Gastrocnemius medialis (tissue), 4 donors: ENCODE data around the gene OPA3. TPM values are rescaled to one million over a fixed set of nuclear protein-coding genes. Genes with fewer than 3 reads are reported as not detected.

Source experiments
- ATAC-seq, 2 donors: fragments of 150-250 bp; one replicate each; pipeline ENCODE4 v1.9.1; 2016
- DNase-seq, 2 donors: peaks; one replicate each; pipeline ENCODE4 v3.0.0-alpha.2; 2019
- H3K27ac ChIP-seq, 4 donors: fragments of 200-600 bp; sonication (generic); 1 replicate in 1 of 4; 2 replicates in 3 of 4; pipeline ENCODE4 v1.5.1; 2016 to 2018; ENCODE audit warnings: mild to moderate bottlenecking in 2 of 4, moderate library complexity in 1 of 4
- H3K27me3 ChIP-seq, 3 donors: fragments of 200-600 bp; sonication (generic) in 2 of 3; 1 replicate in 1 of 3; 2 replicates in 2 of 3; pipeline versions ENCODE4 v1.5.1 to v1.6.0; 2016 to 2019; ENCODE audit warnings: mild to moderate bottlenecking in 1 of 3, moderate library complexity in 1 of 3
- H3K36me3 ChIP-seq, 2 donors: fragments of 200-600 bp; sonication (generic) in 1 of 2; one replicate each; pipeline ENCODE4 v1.5.1; 2017 to 2018
- H3K4me1 ChIP-seq, 2 donors: fragments of 200-600 bp; sonication (generic) in 1 of 2; one replicate each; pipeline ENCODE4 v1.5.1; 2016 to 2017; ENCODE audit warnings: mild to moderate bottlenecking in 2 of 2
- H3K4me3 ChIP-seq, 4 donors: fragments of 200-600 bp; sonication (generic) in 3 of 4; 1 replicate in 1 of 4; 2 replicates in 3 of 4; pipeline ENCODE4 v1.5.1; 2016 to 2019; ENCODE audit warnings: mild to moderate bottlenecking in 2 of 4
- H3K9me3 ChIP-seq, 3 donors: fragments of 200-600 bp; sonication (generic) in 2 of 3; 1 replicate in 1 of 3; 2 replicates in 2 of 3; pipeline ENCODE4 v1.5.1; 2016 to 2019
- CTCF ChIP-seq, 5 experiments: fragments of 450-650 bp in 3 of 5; fragments of 200-600 bp in 2 of 5; sonication (generic) in 2 of 5; IDR thresholded peaks in 4 of 5; conservative IDR thresholded peaks in 1 of 5; 1 replicate in 4 of 5; 2 replicates in 1 of 5; pipeline ENCODE4 v1.5.1; 2016 to 2019; ENCODE audit warnings: antibody characterized with exemption in 5 of 5, mild to moderate bottlenecking in 3 of 5, moderate library complexity in 3 of 5
- POLR2A ChIP-seq, 2 donors: fragments of 450-650 bp; IDR thresholded peaks; one replicate each; pipeline ENCODE4 v1.6.1; 2017; ENCODE audit warnings: antibody characterized with exemption in 2 of 2, mild to moderate bottlenecking in 2 of 2, moderate library complexity in 2 of 2
- in situ Hi-C, 4 donors: fragments of 200-750 bp; cut with MboI; loops; one replicate each; pipeline versions ENCODE4 v1.15.0 to v1.8.0; 2017; ENCODE audit warnings: low sequenced_read_pairs in 4 of 4
- intact Hi-C: fragments of 100-400 bp; cut with DNase I; formaldehyde crosslinking; loops from one replicate; pipeline ENCODE4 v1.15.1; 2023; ENCODE audit warnings: low total_unique reads
- total RNA-seq, 4 donors: library from RNA; depleted of rRNA; stranded (reverse); fragments of >200 nt; gene quantifications; one replicate each; pipeline versions ENCODE4 v1.1.0 to v1.2.3, GENCODE V29; 2016

Gene OPA3
- total RNA-seq, 4 donors from 2014 or later, result 14.8 to 32.5 (median 20.3) TPM

- DNase-seq, result no peak
- H3K27me3 ChIP-seq, result no peaks in the 10 kb centered on the region
- intact Hi-C loops, result no loop called here
- no peak overlapping the region for H3K27ac ChIP-seq
- no peaks in the 10 kb centered on the region for H3K9me3 ChIP-seq
- H3K4me1 ChIP-seq, result peaks cover 0 to 12% of the 10 kb centered on the region in 2 donors
- H3K4me3 ChIP-seq, result no peak overlapping the region
- in situ Hi-C loops, result no loop called here
- TF ChIP-seq POLR2A (IDR thresholded peaks at IDR 0.05) (no peak), CTCF (IDR thresholded peaks at IDR 0.05 in 4 of 5, conservative IDR thresholded peaks at IDR 0.05 in 1 of 5) (no peak)
- ATAC-seq, result no peak
- H3K36me3 ChIP-seq, result no peaks in the 10 kb centered on the region
Observed at GRCh38 chr19:45560038-45560437, 24.6 kb downstream of the OPA3 start.

DNA sequence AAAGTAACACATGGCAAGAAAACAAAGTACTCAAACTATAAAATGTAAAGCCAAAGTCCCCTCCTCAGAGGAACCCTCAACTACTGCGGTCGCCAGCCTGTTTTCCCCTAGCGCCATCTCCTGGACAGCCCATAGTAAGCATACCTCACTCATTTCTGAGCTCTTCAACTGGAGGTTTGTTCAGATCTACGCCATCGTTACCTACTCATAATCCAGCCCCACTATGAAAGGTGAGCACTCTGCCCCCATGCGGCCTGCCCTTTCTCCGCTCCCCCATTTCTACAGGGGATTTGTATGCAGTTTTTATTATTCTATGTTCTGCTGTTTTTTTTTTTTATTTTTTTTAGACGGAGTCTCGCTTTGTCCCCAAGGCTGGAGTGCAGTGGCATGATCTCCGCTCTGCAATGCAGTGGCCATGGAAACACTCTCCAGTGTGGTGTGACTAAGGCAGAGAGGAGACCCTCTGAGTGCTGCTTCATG is 26.2 kb downstream of the OPA3 start:
- H3K4me3 ChIP-seq, result no peak overlapping the region
- TF ChIP-seq CTCF (IDR thresholded peaks at IDR 0.05 in 4 of 5, conservative IDR thresholded peaks at IDR 0.05 in 1 of 5) (peak; percentile 17 to 53 (median 37)), POLR2A (IDR thresholded peaks at IDR 0.05) (no peak)
- H3K9me3 ChIP-seq, result no peaks in the 10 kb centered on the region
- peaks cover 0 to 12% of the 10 kb centered on the region in 2 donors for H3K4me1 ChIP-seq
- no peaks in the 10 kb centered on the region for H3K36me3 ChIP-seq
- no peak overlapping the region for H3K27ac ChIP-seq
- intact Hi-C loops, result loop anchor here (1.0 kb wide), 1 partner anchor 35 kb away; no protein-coding TSS in a partner anchor
- in situ Hi-C loops, result no loop called here
- H3K27me3 ChIP-seq, result no peaks in the 10 kb centered on the region
- peak; percentile 54 to 56 for ATAC-seq
- no peak for DNase-seq

- H3K36me3 ChIP-seq, result peaks cover 0 to 8% of the 10 kb centered on the region in 2 donors
- H3K9me3 ChIP-seq, result no peaks in the 10 kb centered on the region
- intact Hi-C loops (no loop called here), in situ Hi-C loops (no loop called here)
- H3K4me3 ChIP-seq, result no peak overlapping the region
- H3K27ac ChIP-seq, result no peak overlapping the region
- no peaks in the 10 kb centered on the region for H3K27me3 ChIP-seq
- TF ChIP-seq CTCF (IDR thresholded peaks at IDR 0.05 in 4 of 5, conservative IDR thresholded peaks at IDR 0.05 in 1 of 5) (no peak), POLR2A (IDR thresholded peaks at IDR 0.05) (no peak)
- DNase-seq, result no peak
- peaks cover 0 to 8% of the 10 kb centered on the region in 2 donors for H3K4me1 ChIP-seq
- ATAC-seq, result no peak
Observed at GRCh38 chr19:45556835-45557234, 27.8 kb downstream of the OPA3 start.

DNA sequence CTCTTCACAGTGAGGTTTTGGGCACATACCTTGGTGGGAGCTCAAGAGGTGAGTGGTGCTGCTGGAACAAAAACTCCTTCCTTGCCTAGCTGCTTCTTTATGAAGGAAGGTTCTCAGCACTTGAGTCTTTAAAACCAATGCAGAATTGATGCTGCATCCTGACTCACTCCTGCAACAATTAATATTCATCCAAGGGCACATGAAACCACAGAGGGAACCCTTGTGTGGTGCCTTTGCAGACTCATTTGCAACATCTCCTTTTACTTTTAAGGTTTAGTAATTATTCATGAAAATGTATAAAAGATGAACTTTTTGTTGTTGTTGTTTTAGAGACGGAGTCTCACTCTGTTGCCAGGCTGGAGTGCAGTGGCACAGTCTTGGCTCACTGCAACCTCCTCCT is 30.1 kb downstream of the OPA3 start:
- in situ Hi-C loops, result no loop called here
- peaks cover 0 to 8% of the 10 kb centered on the region in 2 donors for H3K36me3 ChIP-seq
- intact Hi-C loops, result no loop called here
- no peaks in the 10 kb centered on the region for H3K9me3 ChIP-seq
- no peaks in the 10 kb centered on the region for H3K27me3 ChIP-seq
- H3K4me1 ChIP-seq, result peaks cover 0 to 8% of the 10 kb centered on the region in 2 donors
- no peak overlapping the region for H3K4me3 ChIP-seq
- TF ChIP-seq CTCF (IDR thresholded peaks at IDR 0.05 in 4 of 5, conservative IDR thresholded peaks at IDR 0.05 in 1 of 5), result no peak
- no peak for TF ChIP-seq POLR2A (IDR thresholded peaks at IDR 0.05)
- H3K27ac ChIP-seq, result no peak overlapping the region
- ATAC-seq, result no peak
- no peak for DNase-seq

DNA sequence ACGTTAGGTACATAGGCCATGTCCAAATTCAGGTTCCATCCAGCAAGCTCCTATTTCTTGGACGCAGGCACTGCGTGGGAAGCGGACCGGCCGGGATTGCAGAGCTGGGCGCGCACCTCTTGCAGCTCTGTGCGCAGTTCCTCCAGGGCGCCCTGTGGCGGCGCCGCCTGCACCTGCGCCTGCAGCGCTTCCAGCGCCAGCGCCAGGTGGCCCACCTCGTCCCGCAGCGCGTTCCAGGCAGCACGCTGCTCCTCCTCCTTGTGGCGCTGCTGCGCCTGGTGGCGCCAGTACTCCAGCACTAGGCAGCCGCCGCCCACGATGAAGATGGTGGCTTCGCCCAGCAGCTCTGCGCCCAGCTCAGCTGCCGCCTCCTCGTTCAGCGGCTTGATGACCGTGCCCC is 31.1 kb downstream of the OPA3 start:
- ATAC-seq (no peak), DNase-seq (no peak)
- peaks cover 0 to 8% of the 10 kb centered on the region in 2 donors for H3K36me3 ChIP-seq
- H3K9me3 ChIP-seq, result no peaks in the 10 kb centered on the region
- in situ Hi-C loops, result no loop called here
- no peaks in the 10 kb centered on the region for H3K27me3 ChIP-seq
- no peak overlapping the region for H3K27ac ChIP-seq
- TF ChIP-seq CTCF (IDR thresholded peaks at IDR 0.05 in 4 of 5, conservative IDR thresholded peaks at IDR 0.05 in 1 of 5) (no peak), POLR2A (IDR thresholded peaks at IDR 0.05) (no peak)
- intact Hi-C loops, result no loop called here
- H3K4me3 ChIP-seq, result no peak overlapping the region
- H3K4me1 ChIP-seq, result peaks cover 0 to 8% of the 10 kb centered on the region in 2 donors
